HL-60 (cell line): ENCODE results near the gene SLC22A23.

Experiments used
- DNase-seq, 2 experiments: peaks; one replicate each; pipeline ENCODE4 v3.0.0-alpha.2; 2010 to 2020; ENCODE audit warnings: low read depth in 1 of 2, low spot score in 1 of 2
- H3K27ac ChIP-seq: fragments of 250-450 bp; sonication (Bioruptor Pico); replicated peaks from 2 replicates; pipeline ENCODE4 v1.5.1; 2020; ENCODE audit warnings: mild to moderate bottlenecking, moderate library complexity
- H3K27me3 ChIP-seq: fragments of 250-450 bp; sonication (Bioruptor Pico); 2 replicates; pipeline ENCODE4 v1.5.1; 2021; ENCODE audit warnings: mild to moderate bottlenecking, moderate library complexity; ENCODE audit not compliant: insufficient read depth, poor library complexity, severe bottlenecking
- H3K4me3 ChIP-seq: replicated peaks from 2 replicates; pipeline ENCODE4 v1.5.1; 2011; ENCODE audit warnings: mild to moderate bottlenecking, control low read depth, low read length; ENCODE audit not compliant: insufficient read depth
- GABPA ChIP-seq: IDR thresholded peaks from 2 replicates; pipeline ENCODE4 v1.6.1; 2012; ENCODE audit warnings: low read depth
- POLR2AphosphoS5 ChIP-seq: IDR thresholded peaks from 2 replicates; pipeline ENCODE4 v1.6.1; 2012; ENCODE audit warnings: low read depth
- SPI1 ChIP-seq: IDR thresholded peaks from 2 replicates; pipeline ENCODE4 v1.6.1; 2012; ENCODE audit warnings: low read depth, mild to moderate bottlenecking, borderline replicate concordance
- TF ChIP-seq, protein P1 (sequence below): IDR thresholded peaks from 2 replicates; pipeline ENCODE4 v1.6.1; 2012; ENCODE audit warnings: low read depth; ENCODE audit not compliant: insufficient replicate concordance
- TF ChIP-seq, protein P2 (sequence below): IDR thresholded peaks from one replicate; pipeline ENCODE4 v1.5.1; 2011; ENCODE audit warnings: low read length, control low read depth, inconsistent platforms; ENCODE audit not compliant: insufficient read depth

The SLC22A23 gene

DNA sequence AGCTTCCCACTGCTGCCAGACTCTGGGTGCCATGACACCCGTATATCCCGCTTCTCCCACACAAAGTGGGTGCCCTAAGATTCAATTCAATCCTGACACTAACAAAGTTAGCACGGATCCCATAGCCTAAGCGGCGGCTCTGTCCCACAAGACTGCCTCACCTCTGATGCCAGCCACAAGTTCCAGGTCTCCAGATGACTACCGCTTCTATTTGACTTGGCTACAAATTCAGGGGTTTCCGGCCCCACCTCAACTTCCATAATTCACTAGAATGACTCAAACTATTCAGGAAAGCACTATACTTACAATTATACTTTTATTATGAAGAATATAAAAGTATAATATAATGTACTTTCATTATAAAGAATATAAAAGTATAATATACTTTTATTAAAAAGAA is 24.8 kb upstream of the SLC22A23 start:
- Histone ChIP-seq H3K27ac (no peak overlapping the region), H3K4me3 (no peak overlapping the region), H3K27me3 (no peaks in the 10 kb centered on the region)
- no peak for TF ChIP-seq POLR2AphosphoS5
- DNase-seq: no peak

- no peak for DNase-seq
- no peak overlapping the region for H3K27ac ChIP-seq
- H3K27me3 ChIP-seq: peaks cover 3% of the 10 kb centered on the region
- TF ChIP-seq, protein P1, sequence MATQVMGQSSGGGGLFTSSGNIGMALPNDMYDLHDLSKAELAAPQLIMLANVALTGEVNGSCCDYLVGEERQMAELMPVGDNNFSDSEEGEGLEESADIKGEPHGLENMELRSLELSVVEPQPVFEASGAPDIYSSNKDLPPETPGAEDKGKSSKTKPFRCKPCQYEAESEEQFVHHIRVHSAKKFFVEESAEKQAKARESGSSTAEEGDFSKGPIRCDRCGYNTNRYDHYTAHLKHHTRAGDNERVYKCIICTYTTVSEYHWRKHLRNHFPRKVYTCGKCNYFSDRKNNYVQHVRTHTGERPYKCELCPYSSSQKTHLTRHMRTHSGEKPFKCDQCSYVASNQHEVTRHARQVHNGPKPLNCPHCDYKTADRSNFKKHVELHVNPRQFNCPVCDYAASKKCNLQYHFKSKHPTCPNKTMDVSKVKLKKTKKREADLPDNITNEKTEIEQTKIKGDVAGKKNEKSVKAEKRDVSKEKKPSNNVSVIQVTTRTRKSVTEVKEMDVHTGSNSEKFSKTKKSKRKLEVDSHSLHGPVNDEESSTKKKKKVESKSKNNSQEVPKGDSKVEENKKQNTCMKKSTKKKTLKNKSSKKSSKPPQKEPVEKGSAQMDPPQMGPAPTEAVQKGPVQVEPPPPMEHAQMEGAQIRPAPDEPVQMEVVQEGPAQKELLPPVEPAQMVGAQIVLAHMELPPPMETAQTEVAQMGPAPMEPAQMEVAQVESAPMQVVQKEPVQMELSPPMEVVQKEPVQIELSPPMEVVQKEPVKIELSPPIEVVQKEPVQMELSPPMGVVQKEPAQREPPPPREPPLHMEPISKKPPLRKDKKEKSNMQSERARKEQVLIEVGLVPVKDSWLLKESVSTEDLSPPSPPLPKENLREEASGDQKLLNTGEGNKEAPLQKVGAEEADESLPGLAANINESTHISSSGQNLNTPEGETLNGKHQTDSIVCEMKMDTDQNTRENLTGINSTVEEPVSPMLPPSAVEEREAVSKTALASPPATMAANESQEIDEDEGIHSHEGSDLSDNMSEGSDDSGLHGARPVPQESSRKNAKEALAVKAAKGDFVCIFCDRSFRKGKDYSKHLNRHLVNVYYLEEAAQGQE: no peak
- no peak for TF ChIP-seq GABPA
- TF ChIP-seq, protein P2, sequence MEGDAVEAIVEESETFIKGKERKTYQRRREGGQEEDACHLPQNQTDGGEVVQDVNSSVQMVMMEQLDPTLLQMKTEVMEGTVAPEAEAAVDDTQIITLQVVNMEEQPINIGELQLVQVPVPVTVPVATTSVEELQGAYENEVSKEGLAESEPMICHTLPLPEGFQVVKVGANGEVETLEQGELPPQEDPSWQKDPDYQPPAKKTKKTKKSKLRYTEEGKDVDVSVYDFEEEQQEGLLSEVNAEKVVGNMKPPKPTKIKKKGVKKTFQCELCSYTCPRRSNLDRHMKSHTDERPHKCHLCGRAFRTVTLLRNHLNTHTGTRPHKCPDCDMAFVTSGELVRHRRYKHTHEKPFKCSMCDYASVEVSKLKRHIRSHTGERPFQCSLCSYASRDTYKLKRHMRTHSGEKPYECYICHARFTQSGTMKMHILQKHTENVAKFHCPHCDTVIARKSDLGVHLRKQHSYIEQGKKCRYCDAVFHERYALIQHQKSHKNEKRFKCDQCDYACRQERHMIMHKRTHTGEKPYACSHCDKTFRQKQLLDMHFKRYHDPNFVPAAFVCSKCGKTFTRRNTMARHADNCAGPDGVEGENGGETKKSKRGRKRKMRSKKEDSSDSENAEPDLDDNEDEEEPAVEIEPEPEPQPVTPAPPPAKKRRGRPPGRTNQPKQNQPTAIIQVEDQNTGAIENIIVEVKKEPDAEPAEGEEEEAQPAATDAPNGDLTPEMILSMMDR: no peak
- TF ChIP-seq POLR2AphosphoS5: no peak
- H3K4me3 ChIP-seq: no peak overlapping the region
These were observed 23.2 kb upstream of the SLC22A23 start for GRCh38 chr6:3480009-3480408.

- no peak for DNase-seq
- H3K4me3 ChIP-seq: no peak overlapping the region
- TF ChIP-seq, protein P1: no peak
- TF ChIP-seq GABPA (no peak), SPI1 (no peak)
- TF ChIP-seq, protein P2: no peak
- no peak overlapping the region for H3K27ac ChIP-seq
- H3K27me3 ChIP-seq: peaks cover 3% of the 10 kb centered on the region
These were observed 16.9 kb upstream of the SLC22A23 start for GRCh38 chr6:3473773-3474172.

- Histone ChIP-seq H3K4me3 (no peak overlapping the region), H3K27ac (no peak overlapping the region), H3K27me3 (peaks cover 3% of the 10 kb centered on the region)
- TF ChIP-seq, protein P1: no peak
- TF ChIP-seq, protein P2: no peak
- no peak for TF ChIP-seq GABPA
- TF ChIP-seq SPI1: no peak
- no peak for TF ChIP-seq POLR2AphosphoS5
- no peak for DNase-seq
These were observed 14.9 kb upstream of the SLC22A23 start for GRCh38 chr6:3471711-3472110.
